Activated CD4-positive, alpha-beta T cell treated with anti-CD3 and anti-CD28 coated beads, Interleukin-2, amount 50 U/mL, for 4 hours (primary cell): ENCODE data around the gene SCLY.

Experiments
- DNase-seq, 2 experiments: peaks; one replicate each; pipeline ENCODE4 v3.0.0-alpha.2; 2020

SCLY gene

DNA sequence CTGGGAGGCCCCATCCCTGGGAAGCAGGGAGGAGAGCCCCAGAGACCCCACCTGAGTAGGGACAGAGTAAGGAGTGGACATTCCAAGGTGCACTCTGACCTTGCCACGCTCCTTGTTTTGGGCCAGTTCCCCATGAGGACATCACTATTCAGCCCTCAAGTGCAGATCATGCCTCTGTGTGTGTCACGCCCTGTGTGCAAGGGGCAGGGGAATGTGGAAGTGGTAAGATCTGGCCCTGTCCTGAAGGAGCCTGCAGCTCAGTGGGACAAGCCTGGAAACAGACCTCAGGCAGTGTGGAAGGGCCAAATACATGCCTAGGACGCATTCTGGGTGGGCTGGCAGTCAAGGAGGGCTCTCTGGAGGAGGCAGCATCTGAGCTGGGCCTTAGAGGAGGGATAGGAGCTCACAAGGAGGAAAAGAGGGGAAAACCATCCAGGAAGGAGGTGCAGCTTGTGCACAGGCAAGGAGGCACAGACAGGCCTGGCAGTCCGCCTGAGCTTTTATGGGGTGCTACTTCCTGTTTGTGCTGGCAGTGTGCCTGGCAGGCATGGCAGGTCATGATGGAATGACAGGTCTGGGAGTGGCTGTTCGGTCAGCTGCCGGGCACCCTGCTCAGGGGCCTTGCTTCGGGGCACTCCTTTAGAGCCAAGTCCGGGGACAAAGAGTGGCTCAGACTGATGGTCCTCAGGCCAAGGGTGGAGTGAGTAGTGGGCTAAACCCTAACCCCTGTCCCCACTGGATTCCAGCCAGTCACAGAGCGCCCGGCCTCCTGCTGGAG lies 80.9 kb downstream of the SCLY start:
- DNase-seq: no peak

DNA sequence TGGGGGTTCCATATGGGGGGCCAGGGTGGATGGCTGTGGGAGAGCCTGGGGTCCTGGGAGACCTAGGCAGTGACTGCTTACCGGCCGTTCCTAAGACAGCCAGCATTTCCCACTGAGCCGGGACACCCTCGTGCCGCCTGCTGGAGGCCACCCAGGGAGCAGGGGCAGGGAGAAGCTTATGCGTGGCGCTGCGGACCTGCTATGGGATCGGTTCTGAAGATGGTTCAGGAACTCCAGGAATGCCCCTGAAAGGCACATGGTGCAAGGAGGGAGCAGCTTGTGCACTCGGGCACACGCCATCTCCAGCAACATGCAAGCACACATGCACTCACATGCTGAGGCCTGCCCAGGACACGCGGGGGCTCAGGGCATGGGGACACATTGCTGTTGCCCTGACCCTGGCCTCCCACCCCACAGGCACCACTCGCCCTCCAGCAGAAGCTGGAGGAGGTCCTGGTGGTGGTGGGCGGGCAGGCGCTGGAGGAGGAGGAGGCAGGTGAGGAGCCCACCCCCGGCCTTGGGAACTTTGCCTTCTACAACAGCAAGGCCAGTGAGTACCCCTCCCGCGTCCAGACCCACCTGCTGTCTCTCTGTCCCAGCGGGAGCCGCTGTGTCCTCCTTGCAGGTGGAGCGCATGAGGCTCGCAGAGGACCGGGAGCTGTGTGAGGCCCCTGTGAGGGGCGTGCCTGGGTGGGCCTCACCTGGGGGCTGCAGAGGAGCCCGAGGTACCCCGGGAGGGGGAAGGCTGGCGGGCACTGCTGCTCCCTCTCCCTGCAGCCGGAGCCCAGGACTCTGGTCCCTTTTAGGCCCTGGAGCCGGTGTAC lies 81.8 kb downstream of the SCLY start:
- no peak for DNase-seq

DNA sequence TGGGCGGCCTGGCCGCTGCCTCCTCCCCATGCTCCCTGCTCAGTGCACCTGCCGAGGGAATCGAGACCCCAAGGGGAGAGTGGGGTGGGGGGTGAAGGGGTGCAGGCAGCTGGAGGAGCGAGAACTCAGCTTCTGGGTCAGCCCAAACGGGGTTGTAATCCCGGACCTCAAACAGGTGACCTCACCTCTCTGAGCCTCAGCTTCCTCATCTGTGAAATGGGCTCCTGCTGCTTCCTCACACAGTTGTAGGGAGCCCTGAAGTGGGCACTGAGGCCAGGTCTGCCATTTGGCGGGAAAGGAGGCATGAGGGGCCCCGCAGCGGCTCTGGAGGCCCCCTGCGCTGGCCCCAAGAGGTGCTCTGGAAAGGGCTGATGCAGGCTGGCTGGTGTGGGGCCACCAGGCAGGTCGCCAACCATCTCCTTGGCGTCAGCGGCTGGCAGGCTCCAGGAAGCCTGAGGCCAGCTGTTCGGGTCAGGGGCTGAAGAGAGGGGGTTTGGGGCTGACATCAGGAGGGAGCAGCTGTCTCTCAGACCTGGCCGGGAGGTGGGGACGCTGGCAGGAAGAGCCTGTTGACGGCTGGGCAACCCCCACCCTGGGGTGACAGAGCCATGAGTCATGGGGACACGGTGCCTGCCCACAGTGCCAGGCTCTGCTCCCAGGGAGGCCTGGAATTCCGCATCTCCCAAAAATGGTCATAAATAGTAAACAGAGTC lies 82.6 kb downstream of the SCLY start:
- no peak for DNase-seq

DNA sequence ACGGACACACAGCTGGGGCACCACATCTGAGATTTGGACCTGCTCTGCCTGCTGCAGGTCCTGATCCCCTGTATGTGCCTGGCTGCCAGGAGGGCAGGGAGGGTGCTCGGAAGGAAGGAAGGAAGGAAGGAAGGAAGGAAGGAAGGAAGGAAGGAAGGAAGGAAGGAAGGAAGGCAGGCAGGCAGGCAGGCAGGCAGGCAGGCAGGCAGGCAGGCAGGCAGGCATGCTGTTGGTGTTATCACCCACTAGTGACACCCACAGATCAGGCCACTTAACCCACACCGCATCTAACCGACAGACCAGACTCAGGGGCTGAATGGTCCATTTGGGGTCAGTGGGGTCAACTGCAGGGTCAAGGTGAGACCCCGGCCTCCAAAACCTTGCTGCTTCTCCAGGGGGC lies 83.5 kb downstream of the SCLY start:
- DNase-seq: no peak

DNA sequence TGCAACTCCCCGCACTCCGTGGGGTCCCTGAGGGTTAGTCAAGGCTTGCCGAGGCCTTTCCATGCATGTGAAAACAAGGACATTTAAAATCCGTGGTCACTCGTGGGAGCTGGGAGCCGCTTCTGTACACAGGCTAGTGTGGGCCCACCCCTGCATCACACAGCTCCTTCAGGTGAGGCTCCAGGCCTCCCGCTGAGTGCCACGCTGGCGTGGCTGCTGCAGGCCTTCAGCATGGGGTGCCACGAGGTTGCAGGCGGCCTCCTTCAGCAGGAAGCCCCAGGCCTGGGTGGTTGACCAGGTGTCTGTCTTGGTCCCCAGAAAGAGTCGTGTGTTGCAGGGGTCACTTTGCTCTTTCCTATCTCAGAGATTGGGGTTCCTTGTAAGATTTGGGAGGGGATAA lies 84.2 kb downstream of the SCLY start:
- no peak for DNase-seq

DNA sequence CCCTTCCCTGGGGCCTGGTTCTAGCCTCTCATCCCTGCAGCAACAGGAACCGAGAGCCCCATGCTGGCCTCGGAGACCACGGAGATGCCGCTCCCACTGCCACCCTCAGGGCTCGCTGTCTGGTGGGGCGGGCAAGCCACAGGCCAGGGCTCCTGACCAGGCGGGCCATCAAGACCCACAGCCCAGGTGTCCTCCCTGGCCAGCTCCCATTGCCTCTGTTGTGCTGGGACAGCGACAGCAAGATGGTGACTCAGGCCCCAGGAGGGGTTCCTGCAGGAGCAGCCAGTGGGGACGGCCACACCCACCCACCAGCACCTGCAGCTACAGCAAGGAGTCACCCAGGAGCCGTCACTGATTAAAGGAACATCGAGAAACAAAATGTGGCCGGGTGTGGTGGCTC lies 85.0 kb downstream of the SCLY start:
- DNase-seq: no peak

DNA sequence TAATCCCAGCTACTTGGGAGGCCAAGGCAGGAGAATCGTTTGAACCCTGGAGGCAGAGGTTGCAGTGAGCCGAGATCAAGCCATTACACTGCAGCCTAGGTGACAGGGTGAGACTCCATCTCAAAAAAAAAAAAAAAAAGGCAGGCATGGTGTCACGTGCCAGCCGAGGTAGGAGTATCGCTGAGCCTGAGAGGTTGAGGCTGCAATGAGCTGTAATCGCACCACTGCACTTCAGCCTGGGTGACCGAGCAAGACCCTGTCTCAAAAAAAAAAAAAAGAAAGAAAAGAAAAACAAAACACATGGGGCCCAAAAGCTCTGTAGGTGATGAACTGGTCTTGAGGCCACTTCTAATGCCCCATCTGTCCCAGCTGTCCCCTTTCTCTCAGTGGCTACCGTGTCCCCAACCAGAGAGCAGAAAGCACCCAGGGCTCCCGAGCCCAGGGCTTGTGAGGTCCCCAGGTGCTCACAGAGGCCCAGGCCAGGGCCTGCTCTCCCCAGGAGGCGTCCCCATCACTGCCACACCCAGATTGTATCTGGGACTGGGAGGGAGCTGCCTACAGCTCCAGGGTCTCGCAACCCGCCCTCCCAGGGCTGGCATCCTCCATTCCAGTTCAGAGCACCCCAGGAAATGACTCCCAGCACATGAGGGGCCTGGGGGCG lies 86.2 kb downstream of the SCLY start:
- DNase-seq: no peak

DNA sequence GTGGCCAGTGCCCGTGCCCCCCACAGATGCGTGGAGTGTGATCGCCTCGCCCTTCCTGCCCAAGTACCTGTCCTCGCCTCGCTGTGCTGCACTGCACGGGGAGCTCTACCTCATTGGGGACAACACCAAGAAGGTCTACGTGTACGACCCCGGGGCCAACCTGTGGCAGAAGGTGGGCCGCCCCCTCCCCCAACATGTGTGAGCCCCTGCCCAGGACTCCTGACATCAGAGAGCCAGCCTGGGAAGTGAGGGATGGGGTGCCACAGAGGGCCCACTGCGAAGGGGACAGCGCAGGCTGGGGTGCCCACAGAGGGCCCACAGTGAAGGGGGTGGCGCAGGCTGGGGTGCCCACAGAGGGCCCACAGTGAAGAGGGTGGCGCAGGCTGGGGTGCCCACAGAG lies 88.2 kb downstream of the SCLY start:
- no peak for DNase-seq
